Retina (tissue), 1 donor: ENCODE measurements around the gene CYTH1.

ENCODE experiments used
- DNase-seq: peaks from one replicate; pipeline ENCODE4 v3.0.0-alpha.2; 2016

CYTH1 gene

GRCh38 chr17:78803186-78803845 lies 21.2 kb upstream of the CYTH1 start:
- no peak for DNase-seq

GRCh38 chr17:78802459-78802858 lies 20.4 kb upstream of the CYTH1 start:
- DNase-seq = no peak

DNA sequence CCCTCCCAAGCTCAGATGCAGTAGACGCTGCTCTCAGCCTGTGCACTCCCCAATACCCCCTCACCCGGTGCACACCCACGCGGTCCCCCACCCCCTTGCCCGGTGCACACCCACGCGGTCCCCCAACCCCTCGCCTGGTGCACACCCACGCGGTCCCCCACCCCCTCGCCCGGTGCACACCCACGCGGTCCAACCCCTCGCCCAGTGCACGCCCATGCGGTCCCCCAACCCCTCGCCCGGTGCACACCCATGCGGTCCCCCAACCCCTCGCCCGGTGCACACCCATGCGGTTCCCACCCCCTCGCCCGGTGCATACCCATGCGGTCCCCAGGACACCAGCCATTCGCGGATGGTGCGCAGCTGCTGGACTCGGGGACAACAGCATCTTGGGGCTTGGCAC lies 19.9 kb upstream of the CYTH1 start:
- DNase-seq = no peak

DNA sequence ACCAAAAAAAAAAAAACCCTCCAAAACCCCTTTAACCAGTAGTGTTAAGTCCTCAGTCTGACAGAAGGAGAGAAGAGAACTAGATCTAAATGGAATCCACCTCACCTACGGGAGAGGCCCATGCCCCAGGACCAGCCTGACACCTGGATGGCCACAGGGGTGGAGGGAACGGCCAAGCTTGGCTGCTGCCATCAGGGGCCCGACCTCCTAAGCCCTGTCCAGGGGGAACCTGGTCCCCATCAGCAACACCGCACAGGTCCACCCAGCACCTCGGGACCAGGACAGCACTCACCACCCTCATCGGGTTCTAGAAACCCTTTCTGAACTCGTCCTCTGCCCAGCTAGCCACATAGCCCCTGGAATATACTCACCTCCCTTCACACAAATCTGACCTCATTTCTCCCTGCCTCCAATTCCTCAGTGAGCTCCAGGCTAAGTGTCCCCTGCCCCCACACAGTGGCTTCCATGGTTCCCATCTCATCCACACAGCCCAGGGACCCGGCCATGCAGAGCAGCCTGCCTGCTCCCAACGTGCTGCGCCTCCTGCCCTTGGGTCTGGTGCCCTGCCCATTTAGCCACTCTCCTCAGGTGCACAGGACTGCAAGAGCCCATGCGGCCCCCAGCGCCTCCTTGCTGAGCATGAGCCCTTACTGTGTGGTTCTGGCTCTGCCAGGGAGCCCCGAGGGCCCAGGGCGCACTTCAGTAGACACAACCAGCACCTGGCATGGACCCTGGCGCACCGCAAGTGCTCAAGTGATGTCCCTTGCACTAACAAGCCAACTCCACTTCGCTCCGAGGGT lies 18.3 kb upstream of the CYTH1 start:
- no peak for DNase-seq

DNA sequence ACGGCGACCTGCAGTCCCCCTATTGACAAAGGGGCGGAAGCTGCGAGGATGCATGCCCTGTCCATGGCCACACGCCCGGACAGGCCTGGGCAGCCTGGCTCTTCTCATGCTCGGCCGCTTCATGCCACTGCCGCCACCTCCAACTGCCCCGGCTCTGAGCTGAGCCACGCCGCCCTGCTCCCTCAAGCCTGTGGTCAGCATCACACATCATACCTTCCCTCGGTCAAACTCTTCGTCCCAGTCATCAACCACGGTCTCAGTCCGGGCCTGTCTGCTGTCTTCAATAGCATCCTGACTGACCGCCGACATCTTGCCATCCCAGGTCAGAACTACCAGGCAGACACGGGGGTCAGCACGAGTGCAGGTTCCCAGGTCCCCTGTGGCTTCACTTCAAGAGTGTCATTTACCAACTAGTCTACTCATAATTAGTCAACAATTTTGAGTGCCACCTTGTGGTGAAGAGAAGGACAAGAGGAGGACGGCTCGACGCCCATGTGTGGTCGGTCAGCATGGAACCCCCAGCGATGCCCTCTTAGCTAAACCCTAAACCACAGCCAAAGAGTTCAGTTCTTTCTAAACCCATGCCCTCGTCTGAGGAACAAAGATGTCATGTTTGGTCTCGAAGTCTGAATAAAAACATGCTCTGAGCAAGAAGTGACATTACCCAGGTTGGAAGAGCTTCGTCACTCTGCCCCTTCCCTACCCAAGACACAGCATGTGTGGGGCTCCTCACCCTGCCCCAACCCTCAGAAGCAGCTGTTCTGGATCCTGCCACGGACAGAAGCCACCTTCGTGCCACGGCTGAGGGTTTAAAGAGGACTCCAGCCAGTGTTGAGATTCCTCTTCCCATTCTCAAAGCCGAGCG lies 16.9 kb upstream of the CYTH1 start:
- DNase-seq = no peak

DNA sequence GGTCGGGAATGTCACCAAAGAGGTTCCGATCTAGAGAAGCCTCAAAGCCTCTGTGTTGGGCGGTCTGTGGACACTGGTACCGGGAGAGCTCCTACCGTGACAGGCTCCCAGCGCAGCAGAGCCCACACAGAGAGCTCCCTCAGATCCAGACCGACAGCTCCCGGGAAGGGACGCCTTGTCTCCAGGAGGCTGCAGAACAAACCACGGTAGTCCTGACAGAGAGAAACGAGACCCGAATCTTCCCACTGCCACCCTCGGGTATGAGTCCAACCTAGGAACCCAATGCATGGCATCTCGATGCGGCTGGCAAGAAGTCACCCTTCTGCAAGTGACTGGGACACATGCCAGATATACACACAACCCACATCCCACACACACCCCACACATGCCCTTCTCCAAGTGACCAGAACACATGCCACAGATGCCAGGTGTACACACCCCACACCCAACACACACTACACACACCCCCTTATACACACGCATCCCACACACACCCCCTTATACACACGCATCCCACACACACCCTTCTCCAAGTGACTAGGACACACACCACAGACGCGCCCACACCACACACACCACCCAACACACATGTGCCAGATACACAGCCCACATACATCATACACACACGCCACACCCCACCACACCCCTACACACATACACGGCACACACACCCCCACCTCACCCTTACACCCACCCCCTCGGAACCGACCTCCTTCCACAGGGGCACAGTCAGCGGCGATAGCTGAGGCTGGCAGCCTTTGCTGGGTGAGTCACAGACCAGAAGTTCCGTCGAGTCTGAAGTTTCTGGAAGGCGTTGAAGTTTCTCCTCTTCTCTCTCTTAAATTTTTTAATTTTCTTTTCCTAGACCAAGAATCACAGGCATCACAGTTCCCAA lies 15.9 kb upstream of the CYTH1 start:
- DNase-seq = no peak

GRCh38 chr17:78797213-78797612 lies 15.1 kb upstream of the CYTH1 start:
- DNase-seq = no peak

GRCh38 chr17:78796517-78796900 lies 14.4 kb upstream of the CYTH1 start:
- no peak for DNase-seq

GRCh38 chr17:78795861-78796516 lies 13.9 kb upstream of the CYTH1 start:
- no peak for DNase-seq

GRCh38 chr17:78794864-78795640 lies 13.0 kb upstream of the CYTH1 start:
- no peak for DNase-seq

DNA sequence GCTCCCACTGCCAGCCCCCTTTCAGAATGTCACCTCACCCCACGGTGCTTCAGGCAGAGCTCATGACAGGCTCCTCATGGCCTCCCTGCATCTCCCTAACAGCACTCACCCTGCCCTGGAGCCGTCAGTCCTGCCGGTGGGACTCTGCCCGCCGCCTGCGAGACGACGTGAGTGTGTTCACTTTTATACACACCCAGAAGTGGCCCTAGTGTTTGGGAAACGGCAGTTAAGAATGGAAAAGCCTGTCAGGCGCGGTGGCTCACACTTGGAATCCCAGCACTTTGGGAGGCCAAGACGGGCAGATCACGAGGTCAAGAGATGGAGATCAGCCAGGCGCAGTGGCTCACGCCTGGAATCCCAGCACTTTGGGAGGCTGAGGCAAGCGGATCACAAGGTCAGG lies 12.3 kb upstream of the CYTH1 start:
- no peak for DNase-seq

DNA sequence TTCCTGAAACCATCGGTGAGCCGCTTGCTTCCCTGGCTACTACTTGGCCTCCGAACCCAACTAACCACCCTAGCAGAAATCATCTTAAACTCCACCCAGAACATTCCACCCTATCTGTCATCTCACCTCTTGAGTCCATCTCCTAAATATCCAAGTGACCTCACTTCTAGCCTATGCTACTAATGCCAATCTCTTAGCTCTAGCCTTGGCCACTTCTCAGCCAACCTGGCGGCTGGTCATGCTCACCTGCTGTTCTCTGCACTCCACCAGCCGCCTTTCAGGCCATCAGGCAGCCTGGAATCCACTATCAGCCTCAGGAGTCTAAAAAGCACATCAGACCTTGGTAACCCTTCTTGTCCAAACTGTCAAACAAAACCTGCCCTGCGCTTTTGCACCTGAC lies 11.9 kb upstream of the CYTH1 start:
- no peak for DNase-seq

DNA sequence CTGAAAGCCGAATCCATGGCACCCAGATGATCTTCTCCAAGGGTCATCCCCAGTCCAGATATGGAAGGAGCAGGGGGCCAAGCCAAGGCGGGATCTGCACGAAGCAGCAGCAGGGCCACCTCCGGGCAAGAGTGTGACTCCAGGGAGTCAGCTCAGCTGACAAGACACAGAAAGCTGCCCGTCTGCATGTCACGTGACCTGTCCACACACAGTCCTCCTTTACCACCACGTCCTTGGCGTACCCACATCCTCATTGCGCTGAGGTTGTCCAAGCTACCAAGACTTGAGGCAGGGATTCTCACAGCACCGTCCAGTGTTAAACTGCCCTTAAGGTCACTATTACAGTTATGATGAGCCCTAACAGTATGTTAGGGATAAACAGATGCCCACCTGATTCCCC lies 11.3 kb upstream of the CYTH1 start:
- no peak for DNase-seq

DNA sequence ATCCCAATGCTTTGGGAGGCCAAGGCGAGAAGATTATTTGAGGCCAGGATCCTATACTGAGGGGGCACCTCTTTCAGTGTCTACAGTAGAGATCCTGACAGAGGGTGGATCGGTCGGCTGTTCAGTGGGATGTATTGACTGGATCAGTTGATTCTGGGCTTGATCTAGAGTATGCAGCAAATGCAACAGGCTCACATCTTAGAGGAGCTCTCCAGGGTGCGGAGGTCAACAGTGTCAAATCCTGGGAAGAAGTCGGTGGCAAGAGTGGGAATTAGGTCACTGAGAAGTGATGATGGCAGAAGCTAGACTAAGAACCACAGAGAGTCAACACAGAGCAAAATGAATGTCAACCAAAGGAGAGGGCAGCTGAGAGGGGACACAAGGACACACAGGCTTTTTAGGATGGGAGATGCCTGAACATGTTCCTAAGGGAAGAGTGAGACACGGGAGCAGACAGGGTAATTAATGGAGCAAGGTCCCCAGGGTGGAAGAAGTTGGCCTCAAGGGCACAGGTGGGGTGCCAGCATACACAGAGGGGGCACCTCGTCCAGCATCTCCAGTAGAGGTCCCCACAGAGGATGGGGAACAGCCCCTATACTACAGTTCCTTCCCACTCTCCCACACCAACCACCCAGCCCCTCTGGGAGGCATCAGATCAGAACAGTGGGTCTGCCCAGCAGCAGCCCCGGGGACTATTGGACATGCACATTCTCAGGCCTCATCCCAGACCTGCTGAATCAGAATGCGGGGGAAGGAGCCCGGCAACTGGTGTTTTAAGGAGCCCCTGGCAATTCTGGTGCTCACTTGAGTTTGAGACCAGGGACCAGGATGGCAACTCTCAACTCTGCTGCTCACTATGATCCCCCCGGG lies 10.0 kb upstream of the CYTH1 start:
- DNase-seq = no peak

DNA sequence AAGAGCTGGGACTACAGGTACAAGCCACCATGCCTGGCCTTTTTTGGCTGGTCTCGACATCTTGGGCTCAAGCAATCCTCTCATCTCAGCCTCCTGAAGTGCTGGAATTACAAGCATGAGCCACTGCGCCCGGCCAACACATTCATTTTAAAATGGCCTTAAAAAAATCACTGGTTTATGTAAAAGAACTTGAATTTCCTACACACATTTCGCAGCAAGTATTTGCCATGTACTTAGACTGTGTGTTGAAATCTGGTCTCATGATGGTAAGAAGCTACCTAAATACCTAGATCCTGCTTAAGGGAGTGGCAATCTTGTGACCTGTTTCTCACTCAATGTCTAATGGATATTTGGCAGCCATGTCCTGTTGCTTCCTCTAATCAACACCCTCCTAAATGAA lies 8.5 kb upstream of the CYTH1 start:
- DNase-seq = no peak

- no peak for DNase-seq
These were observed 7.6 kb upstream of the CYTH1 start for GRCh38 chr17:78789663-78790181.

- no peak for DNase-seq
These were observed 7.1 kb upstream of the CYTH1 start for GRCh38 chr17:78789149-78789662.

- no peak for DNase-seq
These were observed 6.4 kb upstream of the CYTH1 start for GRCh38 chr17:78788451-78788850.

- no peak for DNase-seq
These were observed 5.4 kb upstream of the CYTH1 start for GRCh38 chr17:78787444-78787843.

- no peak for DNase-seq
These were observed 3.6 kb upstream of the CYTH1 start for GRCh38 chr17:78785663-78786057.
